ENCODE results near the gene LAPTM5. TPM values are rescaled to one million over a fixed set of nuclear protein-coding genes. Genes with fewer than 3 reads are reported as not detected.

Gene LAPTM5
- total RNA-seq, 2 experiments from 2014 or later = 205 to 208 TPM

DNA sequence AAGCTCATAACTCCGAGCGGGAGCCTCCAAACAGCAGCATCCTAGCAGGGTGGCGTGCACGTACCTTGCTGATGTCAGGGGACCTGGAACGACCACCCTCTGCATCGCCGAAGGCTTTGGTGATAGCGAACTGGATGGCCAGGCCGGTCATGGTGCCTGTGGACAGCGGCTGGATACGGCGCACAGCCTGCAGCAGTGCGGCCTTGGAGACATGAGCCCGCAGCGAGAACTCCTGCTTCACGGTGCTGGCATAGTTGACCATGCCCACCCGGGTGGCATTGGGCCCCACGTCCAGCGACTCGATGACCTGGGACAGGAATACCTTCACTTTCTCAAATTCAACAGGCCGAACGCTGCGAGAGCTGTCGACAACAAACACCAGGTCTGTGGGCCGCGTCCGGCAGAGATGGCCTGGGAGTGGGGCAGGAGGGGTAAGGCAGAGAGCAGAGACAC is 36.2 kb downstream of the LAPTM5 start:
- Mint-ChIP-seq H3K36me3 (ENCODE audit: low read depth) (peaks cover 5% of the 10 kb centered on the region), H3K9me3 (no peaks in the 10 kb centered on the region), H3K27ac (no peak overlapping the region), H3K4me3 (no peak overlapping the region), H3K4me1 (ENCODE audit: low read depth) (peaks cover 27% of the 10 kb centered on the region), H3K27me3 (ENCODE audit: low read depth) (no peaks in the 10 kb centered on the region)
- intact Hi-C loops (cut with micrococcal nuclease) = loop anchor here (5.0 kb wide), 1 partner anchor 206 kb away; no protein-coding TSS in a partner anchor
- DNase-seq = no peak
- CTCF ChIA-PET = interaction anchor here (1.0 to 11.0 kb wide), 8 partner anchors 10 to 71 kb away, joined by 3 to 355 read pairs (median 17); partner anchors contain the start of gene LAPTM5

DNA sequence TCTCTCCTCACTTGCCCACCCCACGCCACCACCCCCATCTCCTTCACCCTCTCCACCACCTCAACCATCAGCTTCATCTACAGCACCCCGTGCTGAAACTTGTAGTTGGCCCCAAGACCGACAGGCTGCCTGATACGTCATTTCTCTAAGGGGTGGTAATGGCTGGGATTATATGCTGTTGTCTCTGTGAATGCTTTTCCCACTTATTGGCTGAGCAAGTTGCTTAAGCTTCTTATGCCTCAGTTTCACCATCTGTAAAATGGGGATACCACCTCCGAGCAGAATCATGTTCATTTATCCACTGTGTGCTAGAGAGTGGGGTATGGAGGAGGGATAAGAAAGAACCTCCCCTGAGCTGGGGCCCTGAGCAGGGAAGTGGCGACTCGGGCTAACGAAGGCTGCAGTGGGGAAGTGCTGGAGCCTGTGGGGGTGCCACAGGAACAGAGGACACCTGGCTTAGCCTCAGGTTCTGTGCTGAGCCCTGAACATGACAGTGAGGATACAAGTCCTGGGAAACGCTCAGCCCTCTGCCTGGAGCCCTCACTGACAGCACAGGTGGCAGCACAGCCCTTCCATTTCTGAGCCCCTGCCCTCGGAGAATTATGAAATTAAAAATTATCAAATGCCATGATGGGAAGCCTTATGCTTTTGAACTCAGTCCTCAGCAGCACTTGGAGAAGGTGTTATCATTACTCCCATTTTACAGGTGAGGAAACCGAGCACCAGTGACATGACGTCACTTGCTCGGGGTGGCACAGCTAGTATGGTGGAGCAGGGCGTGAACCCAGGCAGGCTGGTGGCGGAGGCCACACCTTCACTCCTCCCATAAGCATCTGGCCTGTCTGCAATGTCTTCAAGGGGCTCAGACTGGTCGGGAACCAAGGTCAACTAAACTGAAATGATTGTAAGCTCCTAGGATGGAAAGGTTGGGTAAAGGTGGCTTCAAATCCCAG is 37.0 kb downstream of the LAPTM5 start:
- Mint-ChIP-seq H3K9me3 (peaks cover 3% of the 10 kb centered on the region), H3K4me3 (peak overlapping the region; percentile 94), H3K27ac (no peak overlapping the region), H3K4me1 (ENCODE audit: low read depth) (peaks cover 27% of the 10 kb centered on the region), H3K36me3 (ENCODE audit: low read depth) (peaks cover 5% of the 10 kb centered on the region), H3K27me3 (ENCODE audit: low read depth) (no peaks in the 10 kb centered on the region)
- intact Hi-C loops (cut with micrococcal nuclease) = loop anchor here (5.0 kb wide), 1 partner anchor 207 kb away; no protein-coding TSS in a partner anchor
- no peak for DNase-seq
- CTCF ChIA-PET = interaction anchor here (0.6 to 11.0 kb wide), 21 partner anchors 7 to 374 kb away, joined by 3 to 355 read pairs (median 9); partner anchors contain the start of gene LAPTM5

DNA sequence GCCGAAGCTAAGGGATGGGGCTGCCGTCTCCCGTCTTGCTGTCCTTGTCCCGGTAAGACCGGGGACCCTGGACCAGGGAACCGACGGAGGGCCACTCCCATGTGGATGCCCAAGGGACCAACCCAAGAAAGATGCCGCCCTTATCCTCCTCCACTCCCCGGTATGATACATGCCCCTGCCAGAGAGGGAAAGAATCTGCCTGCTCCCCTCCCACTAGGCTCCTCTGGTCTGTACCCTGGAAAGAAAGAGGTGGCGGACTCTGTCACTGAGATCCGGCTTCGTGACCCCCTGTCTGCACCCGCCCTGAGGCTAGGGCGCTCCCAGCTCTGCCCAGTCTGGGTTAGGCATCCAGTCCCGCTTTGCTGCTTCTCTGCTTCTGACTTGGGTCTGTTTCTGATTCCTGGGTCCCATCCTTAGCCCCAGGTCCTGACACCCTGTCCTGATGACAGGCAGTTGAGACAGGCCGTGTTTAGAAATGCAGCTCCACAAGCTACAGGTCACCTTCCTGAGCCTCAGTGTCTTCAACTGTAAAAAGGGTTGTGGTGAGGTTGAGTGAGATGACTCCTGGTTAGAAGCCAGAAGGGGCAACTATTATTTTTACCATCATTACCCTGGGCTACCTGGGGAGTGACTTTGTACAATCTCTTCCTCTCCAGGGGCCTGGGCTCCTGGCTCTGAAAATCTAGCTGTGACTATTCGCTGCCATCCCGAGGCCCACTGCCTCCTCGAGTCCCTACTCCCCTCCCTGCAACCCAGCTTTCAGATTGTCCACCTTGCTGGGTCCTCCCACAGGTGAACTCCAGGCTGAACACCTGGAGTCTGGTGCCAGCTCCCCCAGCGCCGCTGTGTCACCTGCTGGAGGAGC is 37.9 kb downstream of the LAPTM5 start:
- Mint-ChIP-seq H3K4me3 (peak overlapping the region; percentile 94), H3K9me3 (peaks cover 9% of the 10 kb centered on the region), H3K27me3 (ENCODE audit: low read depth) (no peaks in the 10 kb centered on the region), H3K36me3 (ENCODE audit: low read depth) (peaks cover 5% of the 10 kb centered on the region), H3K4me1 (ENCODE audit: low read depth) (peaks cover 27% of the 10 kb centered on the region), H3K27ac (peak overlapping the region; percentile 92)
- DNase-seq = no peak
- CTCF ChIA-PET = interaction anchor here (0.6 to 11.0 kb wide), 23 partner anchors 8 to 375 kb away, joined by 3 to 355 read pairs (median 8); partner anchors contain the start of gene LAPTM5
- intact Hi-C loops (cut with micrococcal nuclease) = loop anchor here (1.0 to 5.0 kb wide), 4 partner anchors 60 to 577 kb away; partner anchors contain the start of genes SNRNP40 and ZCCHC17

DNA sequence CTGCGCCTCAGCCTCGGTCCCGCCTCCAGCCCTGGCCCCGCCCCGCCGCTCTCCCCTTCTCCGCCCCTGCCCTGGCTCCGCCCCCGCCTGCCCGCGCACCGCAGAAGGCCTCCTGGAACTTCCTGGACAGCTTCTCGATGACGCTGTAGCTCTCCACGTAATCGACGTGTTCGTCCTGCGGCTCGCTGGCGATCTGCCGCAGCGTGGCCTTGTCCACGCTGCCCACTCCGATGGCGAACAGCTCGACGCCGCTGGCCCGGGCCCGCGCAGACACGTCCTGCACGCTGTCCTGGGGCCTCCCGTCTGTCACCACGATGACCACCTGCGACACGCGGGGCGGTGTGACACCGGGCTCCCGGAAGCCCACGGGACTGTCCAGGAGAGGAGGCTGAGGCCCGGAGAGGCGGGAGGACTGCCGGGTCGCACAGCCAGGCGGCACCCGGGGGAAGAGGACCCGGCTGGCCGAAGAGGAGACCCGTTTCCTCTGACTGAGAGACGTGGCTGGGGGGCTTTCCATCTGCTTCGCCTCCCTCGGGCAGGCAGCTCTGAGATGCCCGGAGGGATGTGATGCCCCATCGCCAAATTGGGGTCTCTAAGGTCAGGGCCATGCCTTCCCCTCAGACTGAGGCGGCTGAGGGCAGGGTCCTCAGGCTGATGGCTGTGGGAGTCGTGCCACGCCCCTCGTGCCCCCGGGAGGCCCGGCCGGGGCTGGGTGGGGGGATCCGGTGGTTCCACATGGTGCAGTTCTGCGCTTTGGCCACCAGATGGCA is 38.8 kb downstream of the LAPTM5 start:
- peak overlapping the region; percentile 94 for H3K4me3 Mint-ChIP-seq
- peaks cover 2% of the 10 kb centered on the region for H3K36me3 Mint-ChIP-seq (ENCODE audit: low read depth)
- peaks cover 9% of the 10 kb centered on the region for H3K9me3 Mint-ChIP-seq
- peak overlapping the region; percentile 92 for H3K27ac Mint-ChIP-seq
- peak; percentile 88 for DNase-seq
- no peaks in the 10 kb centered on the region for H3K27me3 Mint-ChIP-seq (ENCODE audit: low read depth)
- CTCF ChIA-PET = interaction anchor here (0.8 to 11.0 kb wide), 24 partner anchors 9 to 210 kb away, joined by 3 to 355 read pairs (median 8); partner anchors contain the start of gene LAPTM5
- peaks cover 21% of the 10 kb centered on the region for H3K4me1 Mint-ChIP-seq (ENCODE audit: low read depth)
- intact Hi-C loops (cut with micrococcal nuclease) = loop anchor here (1.0 to 2.0 kb wide), 8 partner anchors 24 to 1537 kb away; partner anchors contain the start of genes SNRNP40 and ZCCHC17

DNA sequence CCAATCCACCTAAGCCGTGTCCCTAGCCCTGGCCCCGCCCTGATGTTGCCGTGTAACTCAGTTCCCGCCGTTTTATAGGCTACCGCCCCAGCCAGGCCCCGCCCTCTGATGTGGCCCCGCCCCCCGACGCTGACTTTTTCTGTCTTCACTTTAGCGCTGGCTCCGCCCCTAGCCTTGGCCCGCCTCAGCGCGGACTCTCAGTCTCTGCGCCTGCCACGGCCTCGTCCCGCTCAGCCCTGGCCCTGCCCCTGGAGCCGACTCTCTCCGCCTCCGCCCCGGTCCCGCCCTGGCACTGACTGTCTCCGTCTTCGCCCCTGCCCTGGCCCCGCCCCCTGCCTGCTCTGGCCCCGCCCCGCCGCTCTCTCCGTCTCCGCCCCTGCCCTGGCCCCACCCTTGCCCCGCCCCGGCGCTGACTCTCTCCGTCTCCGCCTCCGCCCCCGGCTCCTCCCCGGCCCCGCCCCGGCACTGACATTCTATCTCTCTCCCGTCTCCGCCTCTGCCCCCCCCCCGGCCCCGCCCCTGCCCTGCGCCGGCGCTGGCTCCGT is 39.4 kb downstream of the LAPTM5 start:
- Mint-ChIP-seq H3K27me3 (ENCODE audit: low read depth) (no peaks in the 10 kb centered on the region), H3K9me3 (peaks cover 9% of the 10 kb centered on the region), H3K27ac (peak overlapping the region; percentile 92), H3K4me1 (ENCODE audit: low read depth) (peaks cover 18% of the 10 kb centered on the region), H3K36me3 (ENCODE audit: low read depth) (peaks cover 1% of the 10 kb centered on the region), H3K4me3 (peak overlapping the region; percentile 94)
- CTCF ChIA-PET = interaction anchor here (0.6 to 11.0 kb wide), 19 partner anchors 9 to 210 kb away, joined by 3 to 355 read pairs (median 10); partner anchors contain the start of gene LAPTM5
- intact Hi-C loops (cut with micrococcal nuclease) = loop anchor here (1.0 to 2.0 kb wide), 6 partner anchors 25 to 1536 kb away; partner anchors contain the start of genes SNRNP40 and ZCCHC17
- DNase-seq = peak; percentile 100

DNA sequence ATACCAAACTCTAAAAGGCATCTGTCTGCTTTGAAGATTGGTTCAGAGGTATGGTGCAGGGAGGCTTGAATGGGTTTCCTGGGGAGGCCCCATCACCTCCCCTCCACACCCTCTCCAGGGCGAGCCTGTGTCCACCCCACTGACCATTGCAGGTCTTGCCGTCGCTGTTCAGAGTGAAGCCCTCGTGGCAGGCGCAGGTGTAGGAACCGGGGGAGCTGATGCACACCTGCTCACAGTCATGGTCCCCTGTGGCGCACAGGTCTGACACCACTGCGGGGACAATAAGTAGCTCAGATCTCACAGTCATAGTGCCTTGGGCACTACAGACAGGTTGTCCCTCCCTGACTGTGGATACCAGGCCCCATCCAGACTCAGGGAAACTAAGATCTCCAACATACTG is 40.9 kb downstream of the LAPTM5 start:
- H3K4me1 Mint-ChIP-seq (ENCODE audit: low read depth) = peaks cover 17% of the 10 kb centered on the region
- intact Hi-C loops (cut with micrococcal nuclease) = no loop called here
- peaks cover 1% of the 10 kb centered on the region for H3K36me3 Mint-ChIP-seq (ENCODE audit: low read depth)
- CTCF ChIA-PET = interaction anchor here (1.4 to 2.0 kb wide), 2 partner anchors 63 to 85 kb away, joined by 3 to 6 read pairs; no protein-coding TSS in a partner anchor
- H3K27me3 Mint-ChIP-seq (ENCODE audit: low read depth) = no peaks in the 10 kb centered on the region
- peaks cover 9% of the 10 kb centered on the region for H3K9me3 Mint-ChIP-seq
- DNase-seq = no peak
- H3K4me3 Mint-ChIP-seq = peak overlapping the region; percentile 94
- H3K27ac Mint-ChIP-seq = no peak overlapping the region

DNA sequence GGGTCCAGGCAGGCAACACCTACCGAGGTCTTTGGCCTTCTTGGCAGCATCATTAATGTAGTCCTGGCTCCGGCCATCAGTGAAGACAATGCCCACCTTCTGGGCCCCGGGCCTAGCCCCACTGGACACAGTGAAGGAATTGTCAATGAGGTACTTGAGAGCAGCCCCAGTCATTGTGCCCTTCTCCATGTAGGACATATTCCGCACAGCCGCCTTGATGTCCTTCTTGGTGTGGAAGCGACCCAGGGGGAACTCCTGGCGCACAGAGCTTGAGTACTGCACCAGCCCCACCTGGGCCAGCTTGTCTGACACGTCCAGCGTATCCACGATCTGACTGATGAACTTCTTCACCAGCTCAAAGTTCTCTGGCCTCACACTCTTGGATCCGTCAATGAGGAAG is 41.7 kb downstream of the LAPTM5 start:
- Mint-ChIP-seq H3K27me3 (ENCODE audit: low read depth) (no peaks in the 10 kb centered on the region), H3K4me3 (no peak overlapping the region), H3K27ac (no peak overlapping the region), H3K4me1 (ENCODE audit: low read depth) (peaks cover 17% of the 10 kb centered on the region), H3K9me3 (peaks cover 9% of the 10 kb centered on the region), H3K36me3 (ENCODE audit: low read depth) (peaks cover 1% of the 10 kb centered on the region)
- intact Hi-C loops (cut with micrococcal nuclease) = no loop called here
- CTCF ChIA-PET = interaction anchor here (0.5 to 2.0 kb wide), 5 partner anchors 9 to 409 kb away, joined by 3 to 6 read pairs (median 3); no protein-coding TSS in a partner anchor
- no peak for DNase-seq

DNA sequence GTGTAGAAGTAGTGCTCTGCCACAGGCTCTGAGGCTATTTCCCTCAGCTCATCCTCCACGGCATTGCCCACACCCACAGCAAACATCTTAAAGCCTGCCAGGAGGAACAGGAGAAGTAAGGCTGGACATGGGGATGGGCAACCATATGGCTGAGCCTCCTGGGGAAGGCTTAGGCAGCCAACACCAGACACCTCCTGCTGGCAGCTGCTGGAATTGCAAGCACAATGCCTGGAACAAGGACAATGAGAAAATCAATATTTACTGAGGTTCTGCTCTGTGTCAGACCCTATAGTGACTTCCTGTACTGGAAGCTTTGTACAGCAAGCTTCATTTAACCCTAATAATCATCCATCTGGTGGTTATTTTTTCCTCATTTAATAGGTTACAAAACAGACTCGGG is 42.4 kb downstream of the LAPTM5 start:
- H3K4me3 Mint-ChIP-seq = no peak overlapping the region
- H3K36me3 Mint-ChIP-seq (ENCODE audit: low read depth) = peaks cover 1% of the 10 kb centered on the region
- DNase-seq = peak; percentile 36
- CTCF ChIA-PET = interaction anchor here (0.5 to 1.4 kb wide), 4 partner anchors 8 to 410 kb away, joined by 3 to 4 read pairs (median 3); no protein-coding TSS in a partner anchor
- no peak overlapping the region for H3K27ac Mint-ChIP-seq
- H3K9me3 Mint-ChIP-seq = peaks cover 9% of the 10 kb centered on the region
- H3K27me3 Mint-ChIP-seq (ENCODE audit: low read depth) = no peaks in the 10 kb centered on the region
- intact Hi-C loops (cut with micrococcal nuclease) = no loop called here
- H3K4me1 Mint-ChIP-seq (ENCODE audit: low read depth) = peaks cover 14% of the 10 kb centered on the region

DNA sequence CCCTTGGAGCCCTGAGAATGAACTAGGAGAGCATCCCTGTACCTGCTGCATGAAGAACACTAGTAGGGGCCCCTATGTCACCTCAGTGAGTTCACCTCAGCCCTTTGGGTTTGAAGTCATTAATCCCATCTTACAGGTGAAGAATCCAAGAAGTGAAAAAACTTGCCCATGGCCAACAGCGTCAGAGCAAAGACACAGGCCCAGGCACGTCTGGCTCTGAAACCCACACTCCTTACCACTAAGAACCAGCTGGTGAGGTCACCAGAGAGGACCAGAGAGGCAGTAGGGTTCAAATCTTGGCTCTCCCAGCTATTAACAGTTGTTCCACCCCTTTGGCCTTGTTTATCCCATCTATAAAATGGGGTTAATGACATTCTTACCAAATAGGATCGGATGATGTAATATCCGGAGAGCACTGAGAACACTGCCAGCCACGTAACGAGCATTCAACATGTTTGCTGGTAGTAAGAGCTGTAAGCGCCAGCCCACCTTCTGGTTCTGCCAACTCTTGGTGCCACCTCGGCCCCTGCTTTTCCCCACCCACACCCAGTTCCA is 43.0 kb downstream of the LAPTM5 start:
- CTCF ChIA-PET = interaction anchor here (0.6 to 1.4 kb wide), 4 partner anchors 30 to 840 kb away, joined by 3 to 4 read pairs (median 4); no protein-coding TSS in a partner anchor
- Mint-ChIP-seq H3K27ac (no peak overlapping the region), H3K9me3 (peaks cover 9% of the 10 kb centered on the region), H3K4me3 (no peak overlapping the region), H3K4me1 (ENCODE audit: low read depth) (peaks cover 8% of the 10 kb centered on the region), H3K36me3 (ENCODE audit: low read depth) (peaks cover 1% of the 10 kb centered on the region), H3K27me3 (ENCODE audit: low read depth) (no peaks in the 10 kb centered on the region)
- DNase-seq = no peak
- intact Hi-C loops (cut with micrococcal nuclease) = no loop called here

DNA sequence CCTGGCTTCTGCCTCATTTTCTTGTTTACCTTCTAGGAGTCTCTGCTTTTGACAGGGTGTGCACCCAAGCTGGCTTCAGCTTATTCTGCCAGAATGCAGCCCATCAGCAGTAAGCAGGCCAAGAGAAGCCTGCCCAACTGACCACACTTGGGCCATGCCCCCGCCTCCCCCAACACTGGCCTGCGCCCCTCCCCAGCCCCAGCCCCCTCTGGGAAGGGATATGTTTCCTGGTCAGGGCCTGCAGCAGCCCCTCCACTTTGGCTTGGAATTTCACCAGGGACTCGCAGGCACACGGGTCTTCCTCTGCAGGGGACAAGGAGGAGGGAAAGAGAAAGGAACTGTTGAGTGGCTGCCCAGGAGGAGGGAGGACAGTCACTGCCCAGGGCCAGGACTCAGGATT is 43.5 kb downstream of the LAPTM5 start:
- no peaks in the 10 kb centered on the region for H3K27me3 Mint-ChIP-seq (ENCODE audit: low read depth)
- peaks cover 5% of the 10 kb centered on the region for H3K4me1 Mint-ChIP-seq (ENCODE audit: low read depth)
- intact Hi-C loops (cut with micrococcal nuclease) = no loop called here
- no peak overlapping the region for H3K4me3 Mint-ChIP-seq
- H3K27ac Mint-ChIP-seq = no peak overlapping the region
- peaks cover 1% of the 10 kb centered on the region for H3K36me3 Mint-ChIP-seq (ENCODE audit: low read depth)
- peaks cover 9% of the 10 kb centered on the region for H3K9me3 Mint-ChIP-seq
- no peak for DNase-seq
- CTCF ChIA-PET = interaction anchor here (0.6 kb wide), 2 partner anchors 67 to 840 kb away, joined by 3 to 4 read pairs; no protein-coding TSS in a partner anchor

Data from activated naive CD4-positive, alpha-beta T cell treated with anti-CD3 and anti-CD28 coated beads for 36 hours (primary cell).